ENCODE results near the gene HSPA1A.

- no peak for TF ChIP-seq POLR2AphosphoS5 (IDR thresholded peaks at IDR 0.05; ENCODE audit: low read depth, low read length)
- no peak for TF ChIP-seq TAF1 (IDR thresholded peaks at IDR 0.05; ENCODE audit: borderline replicate concordance, insufficient read depth, low read length)
- no peak for TF ChIP-seq REST (IDR thresholded peaks at IDR 0.05; ENCODE audit: insufficient read depth in 1 of 2, low read depth in 2 of 2, low read length in 2 of 2)
These were observed 48.2 kb upstream of the HSPA1A start for GRCh38 chr6:31767096-31767645.

All from PFSK-1 (cell line).